HEK293 (cell line): ENCODE data around the gene PRTN3.
A peak's percentile ranks its signal among the peaks of the same experiment; 100 is the strongest.

ENCODE experiments used
- CTCF ChIA-PET: fragments of 350-600 bp; formaldehyde crosslinking; extraction: SDS; loops from one replicate; lab custom pipeline; 2021; ENCODE audit warnings: antibody characterized with exemption; lab: Yijun Ruan, JAX
- POLR2A ChIA-PET: fragments of 300-600 bp; formaldehyde crosslinking; extraction: SDS; loops from one replicate; lab custom pipeline; 2020; ENCODE audit warnings: antibody characterized with exemption, inconsistent platforms; lab: Yijun Ruan, JAX
- H3K27ac ChIP-seq: fragments of 200-500 bp; sonication (Bioruptor generic); 2 replicates; pipeline ENCODE4 v1.5.1; 2014; ENCODE audit warnings: low read depth, low read length, control low read depth, inconsistent platforms; ENCODE audit errors: extremely low read depth
- H3K36me3 ChIP-seq, 2 experiments: fragments of 200-500 bp in 1 of 2; sonication (Bioruptor generic) in 1 of 2; 1 replicate in 1 of 2; 2 replicates in 1 of 2; pipeline ENCODE4 v1.5.1; 2014 to 2017; ENCODE audit warnings: inconsistent platforms in 2 of 2, low read length in 2 of 2; ENCODE audit not compliant: control insufficient read depth in 2 of 2, insufficient read depth in 1 of 2
- H3K4me1 ChIP-seq: fragments of 200-500 bp; sonication (Bioruptor generic); 2 replicates; pipeline ENCODE4 v1.5.1; 2014; ENCODE audit warnings: mild to moderate bottlenecking, low read length, inconsistent platforms; ENCODE audit not compliant: control insufficient read depth, insufficient read depth
- H3K4me3 ChIP-seq: 2 replicates; pipeline ENCODE4 v1.5.1; 2011; ENCODE audit warnings: low read depth, mild to moderate bottlenecking, control low read depth, low read length, moderate library complexity
- H3K9me3 ChIP-seq: fragments of 200-500 bp; sonication (Bioruptor generic); 2 replicates; pipeline ENCODE4 v1.5.1; 2014; ENCODE audit warnings: low read depth, low read length, inconsistent platforms; ENCODE audit not compliant: control insufficient read depth, insufficient read depth
- GFI1B ChIP-seq: fragments of 450-650 bp; formaldehyde crosslinking; IDR thresholded peaks from 2 replicates; pipeline ENCODE4 v1.5.1; 2016; ENCODE audit warnings: missing biosample characterization, missing genetic modification characterization
- GLI4 ChIP-seq: fragments of 450-650 bp; formaldehyde crosslinking; IDR thresholded peaks from 2 replicates; pipeline ENCODE4 v1.5.1; 2016; ENCODE audit warnings: missing biosample characterization, missing genetic modification characterization
- GLIS1 ChIP-seq: fragments of 450-650 bp; formaldehyde crosslinking; IDR thresholded peaks from 2 replicates; pipeline ENCODE4 v1.5.1; 2016; ENCODE audit warnings: missing biosample characterization, missing genetic modification characterization
- PRDM6 ChIP-seq: fragments of 450-650 bp; formaldehyde crosslinking; IDR thresholded peaks from 2 replicates; pipeline ENCODE4 v1.5.1; 2017; ENCODE audit warnings: missing biosample characterization, missing genetic modification characterization
- REPIN1 ChIP-seq: fragments of 450-650 bp; formaldehyde crosslinking; IDR thresholded peaks from 2 replicates; pipeline ENCODE4 v1.5.1; 2017; ENCODE audit warnings: missing biosample characterization, missing genetic modification characterization, low read depth
- SP7 ChIP-seq: fragments of 450-650 bp; formaldehyde crosslinking; IDR thresholded peaks from 2 replicates; pipeline ENCODE4 v1.5.1; 2016; ENCODE audit warnings: missing biosample characterization, missing genetic modification characterization
- ZBTB48 ChIP-seq: fragments of 450-650 bp; formaldehyde crosslinking; IDR thresholded peaks from 2 replicates; pipeline ENCODE4 v1.5.1; 2016; ENCODE audit warnings: missing biosample characterization, missing genetic modification characterization
- ZNF10 ChIP-seq: fragments of 450-650 bp; formaldehyde crosslinking; IDR thresholded peaks from 2 replicates; pipeline ENCODE4 v1.5.1; 2017; ENCODE audit warnings: missing biosample characterization, missing genetic modification characterization
- ZNF121 ChIP-seq: fragments of 450-650 bp; formaldehyde crosslinking; IDR thresholded peaks from 2 replicates; pipeline ENCODE4 v1.5.1; 2016; ENCODE audit warnings: missing biosample characterization, missing genetic modification characterization
- ZNF132 ChIP-seq: fragments of 450-650 bp; formaldehyde crosslinking; IDR thresholded peaks from 2 replicates; pipeline ENCODE4 v1.5.1; 2017; ENCODE audit warnings: missing biosample characterization, missing genetic modification characterization, borderline replicate concordance
- ZNF274 ChIP-seq, 2 experiments: fragments of 200-500 bp in 1 of 2; fragments of 450-650 bp in 1 of 2; sonication (Bioruptor generic) in 1 of 2; formaldehyde crosslinking in 1 of 2; IDR thresholded peaks; 2 replicates each; pipeline versions ENCODE4 v1.5.1 to v1.6.1; 2014 to 2016; ENCODE audit warnings: borderline replicate concordance in 1 of 2, inconsistent platforms in 1 of 2, low read length in 1 of 2, missing biosample characterization in 1 of 2, missing genetic modification characterization in 1 of 2
- ZNF324 ChIP-seq: fragments of 450-650 bp; formaldehyde crosslinking; IDR thresholded peaks from 2 replicates; pipeline ENCODE4 v1.5.1; 2016; ENCODE audit warnings: missing biosample characterization, missing genetic modification characterization
- ZNF335 ChIP-seq: fragments of 450-650 bp; formaldehyde crosslinking; conservative IDR thresholded peaks from 2 replicates; pipeline ENCODE4 v1.5.1; 2016; ENCODE audit warnings: missing biosample characterization, missing genetic modification characterization
- ZNF366 ChIP-seq: fragments of 450-650 bp; formaldehyde crosslinking; conservative IDR thresholded peaks from 2 replicates; pipeline ENCODE4 v1.5.1; 2016; ENCODE audit warnings: missing biosample characterization, missing genetic modification characterization
- ZNF37A ChIP-seq: fragments of 450-650 bp; IDR thresholded peaks from 2 replicates; pipeline ENCODE4 v1.5.1; 2018; ENCODE audit warnings: missing biosample characterization, missing genetic modification characterization
- ZNF488 ChIP-seq: fragments of 450-650 bp; formaldehyde crosslinking; IDR thresholded peaks from 2 replicates; pipeline ENCODE4 v1.5.1; 2016; ENCODE audit warnings: missing biosample characterization, missing genetic modification characterization
- ZNF549 ChIP-seq: fragments of 450-650 bp; IDR thresholded peaks from 2 replicates; pipeline ENCODE4 v1.5.1; 2018; ENCODE audit warnings: missing biosample characterization, missing genetic modification characterization, mild to moderate bottlenecking, inconsistent platforms, moderate library complexity
- ZNF596 ChIP-seq: fragments of 450-650 bp; IDR thresholded peaks from 2 replicates; pipeline ENCODE4 v1.5.0; 2018; ENCODE audit warnings: missing biosample characterization, mild to moderate bottlenecking, missing genetic modification characterization, moderate library complexity
- ZNF610 ChIP-seq: fragments of 450-650 bp; formaldehyde crosslinking; IDR thresholded peaks from 2 replicates; pipeline ENCODE4 v1.5.1; 2016; ENCODE audit warnings: missing biosample characterization, missing genetic modification characterization, borderline replicate concordance
- ZNF701 ChIP-seq: fragments of 450-650 bp; formaldehyde crosslinking; IDR thresholded peaks from 2 replicates; pipeline ENCODE4 v1.5.1; 2016; ENCODE audit warnings: missing biosample characterization, missing genetic modification characterization
- ZNF785 ChIP-seq: fragments of 450-650 bp; formaldehyde crosslinking; IDR thresholded peaks from 2 replicates; pipeline ENCODE4 v1.5.1; 2016; ENCODE audit warnings: missing biosample characterization, missing genetic modification characterization
- ZNF843 ChIP-seq: fragments of 450-650 bp; formaldehyde crosslinking; IDR thresholded peaks from 2 replicates; pipeline ENCODE4 v1.5.1; 2016; ENCODE audit warnings: missing biosample characterization, missing genetic modification characterization
- ZSCAN5A ChIP-seq: fragments of 450-650 bp; formaldehyde crosslinking; IDR thresholded peaks from 2 replicates; pipeline ENCODE4 v1.5.1; 2016; ENCODE audit warnings: missing biosample characterization, missing genetic modification characterization
- ZXDB ChIP-seq: fragments of 450-650 bp; formaldehyde crosslinking; IDR thresholded peaks from 2 replicates; pipeline ENCODE4 v1.5.1; 2016; ENCODE audit warnings: missing biosample characterization, missing genetic modification characterization
- TF ChIP-seq, protein P1 (sequence below): fragments of 450-650 bp; IDR thresholded peaks from 2 replicates; pipeline ENCODE4 v1.5.1; 2018; ENCODE audit warnings: missing biosample characterization, mild to moderate bottlenecking, missing genetic modification characterization
- TF ChIP-seq, protein P2 (sequence below): fragments of 450-650 bp; formaldehyde crosslinking; IDR thresholded peaks from 2 replicates; pipeline ENCODE4 v1.5.1; 2016; ENCODE audit warnings: missing biosample characterization, missing genetic modification characterization

Gene PRTN3

GRCh38 chr19:882871-883497 is 42.2 kb downstream of the PRTN3 start:
- ChIA-PET CTCF (interaction anchor here (0.5 to 0.9 kb wide), 4 partner anchors 19 to 139 kb away, joined by 3 to 4 read pairs (median 4); partner anchors contain the start of gene ELANE), POLR2A (interaction anchor here (1.6 kb wide), 1 partner anchor 12 kb away, joined by 4 read pairs; no protein-coding TSS in a partner anchor)
- no peaks in the 10 kb centered on the region for H3K4me1 ChIP-seq
- no peak for TF ChIP-seq ZNF335 (tag by site-specific recombination)
- H3K27ac ChIP-seq: no peak overlapping the region
- H3K36me3 ChIP-seq: peaks cover 4 to 69% of the 10 kb centered on the region in 2 experiments; a peak in 2 of 3 replicates
- no peak overlapping the region for H3K4me3 ChIP-seq
- no peaks in the 10 kb centered on the region for H3K9me3 ChIP-seq

DNA sequence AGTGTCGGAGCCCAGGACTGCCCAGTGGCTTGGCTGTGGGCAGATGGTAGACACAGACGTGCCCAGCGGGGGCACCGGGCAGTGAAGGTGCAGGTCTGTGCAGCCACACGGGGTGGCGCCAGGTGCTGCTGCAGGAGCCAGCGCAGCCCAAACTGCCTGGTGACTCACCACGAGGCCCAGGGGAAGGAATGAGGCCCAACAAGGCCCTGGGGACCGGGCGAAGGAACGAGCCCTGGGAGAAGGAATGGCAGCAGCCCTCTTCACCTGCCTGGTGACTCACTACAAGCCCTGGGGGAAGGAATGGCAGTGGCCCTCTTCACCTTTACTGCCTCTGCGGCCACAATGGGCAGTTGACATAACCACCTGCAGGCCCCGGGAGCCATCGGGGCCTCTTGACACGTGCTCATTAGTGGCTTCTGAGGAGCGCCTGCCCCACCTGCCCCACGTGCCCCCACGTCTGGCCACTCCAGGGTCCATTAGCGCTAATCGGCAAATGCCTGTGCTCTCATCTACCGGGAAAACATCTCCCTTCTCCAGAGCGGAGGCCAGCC is 42.9 kb downstream of the PRTN3 start:
- no peaks in the 10 kb centered on the region for H3K9me3 ChIP-seq
- H3K36me3 ChIP-seq: peaks cover 4 to 73% of the 10 kb centered on the region in 2 experiments; a peak in 2 of 3 replicates
- CTCF ChIA-PET: interaction anchor here (0.5 to 0.7 kb wide), 2 partner anchors 32 to 139 kb away, joined by 4 read pairs; partner anchors contain the start of gene ELANE
- no peak overlapping the region for H3K4me3 ChIP-seq
- POLR2A ChIA-PET: no interaction called here
- no peak overlapping the region for H3K27ac ChIP-seq
- H3K4me1 ChIP-seq: no peaks in the 10 kb centered on the region
- TF ChIP-seq GFI1B (tag by site-specific recombination) (no peak), ZNF121 (no peak), ZNF488 (tag by site-specific recombination) (no peak), PRDM6 (tag by site-specific recombination) (no peak), ZNF366 (peak; percentile 29; the same call in 1 of the 2 replicates), ZNF701 (tag by site-specific recombination) (no peak), SP7 (tag by site-specific recombination) (0 out of 2 replicates have a peak, but pooled peaks have one; percentile 16), ZNF596 (tag by site-specific recombination) (no peak), ZNF843 (no peak), ZNF549 (tag by site-specific recombination) (no peak), ZNF785 (tag by site-specific recombination) (no peak), ZSCAN5A (tag by site-specific recombination) (no peak), ZBTB48 (tag by site-specific recombination) (peak; percentile 56), ZNF324 (tag by site-specific recombination) (no peak), ZNF132 (tag by site-specific recombination) (no peak), ZNF37A (tag by site-specific recombination) (no peak), ZNF274 (IDR thresholded peaks at IDR 0.05; ENCODE audit: low read length) (no peak), ZNF274 (tag by site-specific recombination; IDR thresholded peaks at IDR 0.05; ENCODE audit: borderline replicate concordance) (no peak), ZXDB (tag by site-specific recombination) (no peak), GLIS1 (tag by site-specific recombination) (peak; percentile 77), ZNF610 (tag by site-specific recombination) (no peak), REPIN1 (no peak), ZNF10 (tag by site-specific recombination) (peak; percentile 76), GLI4 (no peak)
- TF ChIP-seq, protein P1, sequence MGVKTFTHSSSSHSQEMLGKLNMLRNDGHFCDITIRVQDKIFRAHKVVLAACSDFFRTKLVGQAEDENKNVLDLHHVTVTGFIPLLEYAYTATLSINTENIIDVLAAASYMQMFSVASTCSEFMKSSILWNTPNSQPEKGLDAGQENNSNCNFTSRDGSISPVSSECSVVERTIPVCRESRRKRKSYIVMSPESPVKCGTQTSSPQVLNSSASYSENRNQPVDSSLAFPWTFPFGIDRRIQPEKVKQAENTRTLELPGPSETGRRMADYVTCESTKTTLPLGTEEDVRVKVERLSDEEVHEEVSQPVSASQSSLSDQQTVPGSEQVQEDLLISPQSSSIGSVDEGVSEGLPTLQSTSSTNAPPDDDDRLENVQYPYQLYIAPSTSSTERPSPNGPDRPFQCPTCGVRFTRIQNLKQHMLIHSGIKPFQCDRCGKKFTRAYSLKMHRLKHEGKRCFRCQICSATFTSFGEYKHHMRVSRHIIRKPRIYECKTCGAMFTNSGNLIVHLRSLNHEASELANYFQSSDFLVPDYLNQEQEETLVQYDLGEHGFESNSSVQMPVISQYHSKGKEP (tag by site-specific recombination): no peak
- TF ChIP-seq, protein P2, sequence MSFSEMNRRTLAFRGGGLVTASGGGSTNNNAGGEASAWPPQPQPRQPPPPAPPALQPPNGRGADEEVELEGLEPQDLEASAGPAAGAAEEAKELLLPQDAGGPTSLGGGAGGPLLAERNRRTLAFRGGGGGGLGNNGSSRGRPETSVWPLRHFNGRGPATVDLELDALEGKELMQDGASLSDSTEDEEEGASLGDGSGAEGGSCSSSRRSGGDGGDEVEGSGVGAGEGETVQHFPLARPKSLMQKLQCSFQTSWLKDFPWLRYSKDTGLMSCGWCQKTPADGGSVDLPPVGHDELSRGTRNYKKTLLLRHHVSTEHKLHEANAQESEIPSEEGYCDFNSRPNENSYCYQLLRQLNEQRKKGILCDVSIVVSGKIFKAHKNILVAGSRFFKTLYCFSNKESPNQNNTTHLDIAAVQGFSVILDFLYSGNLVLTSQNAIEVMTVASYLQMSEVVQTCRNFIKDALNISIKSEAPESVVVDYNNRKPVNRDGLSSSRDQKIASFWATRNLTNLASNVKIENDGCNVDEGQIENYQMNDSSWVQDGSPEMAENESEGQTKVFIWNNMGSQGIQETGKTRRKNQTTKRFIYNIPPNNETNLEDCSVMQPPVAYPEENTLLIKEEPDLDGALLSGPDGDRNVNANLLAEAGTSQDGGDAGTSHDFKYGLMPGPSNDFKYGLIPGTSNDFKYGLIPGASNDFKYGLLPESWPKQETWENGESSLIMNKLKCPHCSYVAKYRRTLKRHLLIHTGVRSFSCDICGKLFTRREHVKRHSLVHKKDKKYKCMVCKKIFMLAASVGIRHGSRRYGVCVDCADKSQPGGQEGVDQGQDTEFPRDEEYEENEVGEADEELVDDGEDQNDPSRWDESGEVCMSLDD (tag by site-specific recombination): no peak
